Thoracic aorta (tissue), 2 donors: ENCODE results near the gene DDR2. TPM values are rescaled to one million over a fixed set of nuclear protein-coding genes. Genes with fewer than 3 reads are reported as not detected.

ENCODE experiments used
- ATAC-seq: fragments of 150-250 bp; one replicate; pipeline ENCODE4 v1.8.0; 2017; ENCODE audit warnings: low read depth; ENCODE audit not compliant: insufficient number of reproducible peaks, low FRiP score
- DNase-seq: peaks from one replicate; pipeline ENCODE4 v3.0.0-alpha.2; 2020; ENCODE audit warnings: low spot score
- H3K27ac ChIP-seq, 2 donors: fragments of 200-600 bp; sonication (generic); 1 replicate in 1 of 2; 2 replicates in 1 of 2; pipeline ENCODE4 v1.5.1; 2016; ENCODE audit warnings: mild to moderate bottlenecking in 2 of 2, moderate library complexity in 2 of 2
- H3K27me3 ChIP-seq: fragments of 200-600 bp; sonication (generic); replicated peaks from 2 replicates; pipeline ENCODE4 v1.6.0; 2016; ENCODE audit warnings: mild to moderate bottlenecking; ENCODE audit not compliant: insufficient read depth
- H3K36me3 ChIP-seq: fragments of 200-600 bp; sonication (generic); one replicate; pipeline ENCODE4 v1.5.1; 2016
- H3K4me1 ChIP-seq, 2 donors: fragments of 200-600 bp; sonication (generic); 1 replicate in 1 of 2; 2 replicates in 1 of 2; pipeline versions ENCODE4 v1.5.1 to v1.6.0; 2016; ENCODE audit warnings: low read depth in 2 of 2, mild to moderate bottlenecking in 1 of 2; ENCODE audit not compliant: control insufficient read depth in 1 of 2
- H3K4me3 ChIP-seq: fragments of 200-600 bp; sonication (generic); 2 replicates; pipeline ENCODE4 v1.5.1; 2016; ENCODE audit warnings: mild to moderate bottlenecking
- H3K9me3 ChIP-seq: fragments of 200-600 bp; sonication (generic); 2 replicates; pipeline ENCODE4 v1.5.1; 2016
- total RNA-seq, 2 donors: library from RNA; depleted of rRNA; stranded (reverse); fragments of >200 nt; gene quantifications; one replicate each; pipeline versions ENCODE4 v1.1.0 to v1.2.3, GENCODE V29; 2016
- TF ChIP-seq, protein P1 (sequence below): fragments of 200-600 bp; sonication (generic); IDR thresholded peaks from one replicate; pipeline ENCODE4 v1.5.1; 2019; ENCODE audit warnings: antibody characterized with exemption

Gene DDR2
- total RNA-seq, 2 donors from 2014 or later, result 133 to 144 TPM

DNA sequence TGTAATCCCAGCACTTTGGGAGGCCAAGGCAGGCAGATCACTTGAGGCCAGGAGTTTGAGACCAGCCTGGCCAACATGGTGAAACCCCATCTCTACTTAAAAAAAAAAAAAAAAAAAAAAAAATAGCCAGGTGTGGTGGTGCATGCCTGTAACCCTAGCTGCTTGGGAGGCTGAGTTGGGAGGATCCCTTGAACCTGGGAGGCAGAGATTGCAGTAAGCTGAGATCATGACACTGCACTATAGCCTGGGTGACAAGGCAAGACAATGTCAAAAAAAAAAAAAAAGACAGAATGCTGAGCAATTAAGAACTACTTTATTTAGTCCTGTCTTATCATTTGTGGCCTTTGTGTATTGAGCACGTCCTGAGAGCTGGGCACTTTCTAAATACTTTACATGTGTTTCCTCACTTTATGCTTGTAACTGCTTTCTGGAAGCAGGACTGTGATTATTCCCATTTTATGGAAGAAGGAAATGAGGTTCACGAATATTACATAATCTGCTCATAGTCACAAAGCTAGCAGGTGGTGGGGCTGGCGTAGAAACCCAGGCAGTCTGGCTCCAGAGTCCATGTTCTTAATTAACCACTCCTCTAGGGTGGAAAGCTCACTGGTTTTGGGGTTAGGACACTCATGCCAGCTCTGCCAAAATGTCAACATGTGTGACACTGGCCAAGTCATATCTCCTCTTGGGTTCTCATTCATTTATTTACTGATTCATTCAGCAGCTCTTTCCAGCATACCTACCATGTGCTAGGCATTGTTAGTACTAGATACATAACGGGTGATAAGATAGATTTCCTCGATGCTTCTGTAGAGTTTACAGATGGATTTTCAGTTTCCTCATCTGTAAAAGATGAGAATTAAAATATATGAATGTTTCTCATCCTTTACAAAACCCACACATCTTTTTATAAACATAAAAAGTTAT lies 57.7 kb downstream of the DDR2 start:
- TF ChIP-seq, protein P1, sequence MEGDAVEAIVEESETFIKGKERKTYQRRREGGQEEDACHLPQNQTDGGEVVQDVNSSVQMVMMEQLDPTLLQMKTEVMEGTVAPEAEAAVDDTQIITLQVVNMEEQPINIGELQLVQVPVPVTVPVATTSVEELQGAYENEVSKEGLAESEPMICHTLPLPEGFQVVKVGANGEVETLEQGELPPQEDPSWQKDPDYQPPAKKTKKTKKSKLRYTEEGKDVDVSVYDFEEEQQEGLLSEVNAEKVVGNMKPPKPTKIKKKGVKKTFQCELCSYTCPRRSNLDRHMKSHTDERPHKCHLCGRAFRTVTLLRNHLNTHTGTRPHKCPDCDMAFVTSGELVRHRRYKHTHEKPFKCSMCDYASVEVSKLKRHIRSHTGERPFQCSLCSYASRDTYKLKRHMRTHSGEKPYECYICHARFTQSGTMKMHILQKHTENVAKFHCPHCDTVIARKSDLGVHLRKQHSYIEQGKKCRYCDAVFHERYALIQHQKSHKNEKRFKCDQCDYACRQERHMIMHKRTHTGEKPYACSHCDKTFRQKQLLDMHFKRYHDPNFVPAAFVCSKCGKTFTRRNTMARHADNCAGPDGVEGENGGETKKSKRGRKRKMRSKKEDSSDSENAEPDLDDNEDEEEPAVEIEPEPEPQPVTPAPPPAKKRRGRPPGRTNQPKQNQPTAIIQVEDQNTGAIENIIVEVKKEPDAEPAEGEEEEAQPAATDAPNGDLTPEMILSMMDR, result no peak
- ATAC-seq (no peak), DNase-seq (no peak)
- H3K27ac ChIP-seq, result peak overlapping the region; percentile 58 to 70
- no peaks in the 10 kb centered on the region for H3K9me3 ChIP-seq
- peaks cover 13 to 54% of the 10 kb centered on the region in 2 donors for H3K4me1 ChIP-seq
- H3K27me3 ChIP-seq, result no peaks in the 10 kb centered on the region
- H3K4me3 ChIP-seq, result no peak overlapping the region
- no peaks in the 10 kb centered on the region for H3K36me3 ChIP-seq

- peak overlapping the region; percentile 58 to 70 for H3K27ac ChIP-seq
- no peaks in the 10 kb centered on the region for H3K9me3 ChIP-seq
- ATAC-seq (peak; percentile 93), DNase-seq (peak; percentile 67)
- no peaks in the 10 kb centered on the region for H3K36me3 ChIP-seq
- H3K27me3 ChIP-seq, result no peaks in the 10 kb centered on the region
- peaks cover 13 to 57% of the 10 kb centered on the region in 2 donors for H3K4me1 ChIP-seq
- peak overlapping the region; percentile 24 for H3K4me3 ChIP-seq
- TF ChIP-seq, protein P1, result no peak
Observed at GRCh38 chr1:162690672-162691434, 58.6 kb downstream of the DDR2 start.

- Histone ChIP-seq H3K4me1 (peaks cover 17 to 69% of the 10 kb centered on the region in 2 donors), H3K27ac (peak overlapping the region in 1 of 2 donors; percentile 70)
- TF ChIP-seq, protein P1, result no peak
Observed at GRCh38 chr1:162691999-162692575, 59.8 kb downstream of the DDR2 start.

DNA sequence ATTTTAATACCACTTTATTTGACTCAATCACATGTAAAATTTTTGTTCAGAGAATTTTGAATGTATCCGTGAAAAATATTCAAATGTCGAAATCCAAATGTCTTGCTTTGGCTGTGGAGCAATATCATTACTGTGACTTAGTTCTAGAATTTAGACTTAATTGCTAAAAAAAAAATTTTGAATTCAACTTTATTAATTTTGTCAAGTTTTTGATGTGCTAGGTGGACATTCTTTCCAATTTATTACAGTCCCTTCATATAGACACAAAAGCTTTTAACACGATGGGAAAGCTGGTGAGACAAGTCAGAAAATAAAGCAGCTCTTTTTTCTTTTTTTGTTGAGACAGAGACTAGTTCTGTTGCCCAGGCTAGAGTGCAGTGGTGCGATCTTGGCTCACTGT lies 62.6 kb downstream of the DDR2 start:
- Histone ChIP-seq H3K27ac (no peak overlapping the region), H3K9me3 (no peaks in the 10 kb centered on the region), H3K27me3 (no peaks in the 10 kb centered on the region), H3K4me1 (peaks cover 10 to 50% of the 10 kb centered on the region in 2 donors), H3K4me3 (no peak overlapping the region), H3K36me3 (no peaks in the 10 kb centered on the region)
- DNase-seq (no peak), ATAC-seq (no peak)
- TF ChIP-seq, protein P1, result no peak

More at GRCh38 chr1:162691999-162692575, 59.8 kb downstream of the DDR2 start:
- no peak overlapping the region for H3K4me3 ChIP-seq
- no peaks in the 10 kb centered on the region for H3K27me3 ChIP-seq
- H3K9me3 ChIP-seq, result no peaks in the 10 kb centered on the region
- ATAC-seq (no peak), DNase-seq (no peak)
- no peaks in the 10 kb centered on the region for H3K36me3 ChIP-seq
